ENCODE results near the gene VPS16. TPM values are rescaled to one million over a fixed set of nuclear protein-coding genes. Genes with fewer than 3 reads are reported as not detected.
A peak's percentile ranks its signal among the peaks of the same experiment; 100 is the strongest.
"Not testable (repeated sequence)": the region's sequence is repeated elsewhere in the genome, so short reads cannot be mapped to it uniquely, and the experiment has no call there.

The VPS16 gene
- total RNA-seq, 2 experiments from 2014 or later = 49.7 to 54.9 TPM

- H3K4me3 Mint-ChIP-seq = peak within 1 kb of the TSS; percentile 68
- H3K9me3 Mint-ChIP-seq = no peaks in the 10 kb centered on the region
- H3K27ac Mint-ChIP-seq = peak within 1 kb of the TSS; percentile 43
- peaks cover 4% of the 10 kb centered on the region for H3K36me3 Mint-ChIP-seq (ENCODE audit: low read depth)
- DNase-seq = no peak
- H3K4me1 Mint-ChIP-seq = peaks cover 20% of the 10 kb centered on the region
- CTCF ChIA-PET = interaction anchor here (1.1 kb wide), 1 partner anchor 46 kb away, joined by 3 read pairs; no protein-coding TSS in a partner anchor
- H3K27me3 Mint-ChIP-seq = peaks cover 59% of the 10 kb centered on the region
- POLR2A ChIA-PET = no interaction called here
Measured at GRCh38 chr20:2800521-2801285, 39.8 kb upstream of the VPS16 start, which contains the start of gene CPXM1. CPXM1 (minus strand) TSS chr20:2800627; CDS start chr20:2800572, 55 bp downstream.

- Mint-ChIP-seq H3K36me3 (ENCODE audit: low read depth) (peaks cover 4% of the 10 kb centered on the region), H3K27me3 (peaks cover 64% of the 10 kb centered on the region), H3K27ac (no peak overlapping the region), H3K9me3 (no peaks in the 10 kb centered on the region), H3K4me3 (peak overlapping the region; percentile 47), H3K4me1 (peaks cover 20% of the 10 kb centered on the region)
- DNase-seq = no peak
- POLR2A ChIA-PET = no interaction called here
- CTCF ChIA-PET = interaction anchor here (0.6 to 1.1 kb wide), 2 partner anchors 47 to 116 kb away, joined by 3 read pairs; no protein-coding TSS in a partner anchor
Measured at GRCh38 chr20:2801286-2801728, 39.2 kb upstream of the VPS16 start.

GRCh38 chr20:2804041-2804828 is 36.3 kb upstream of the VPS16 start:
- ChIA-PET POLR2A (no interaction called here), CTCF (interaction anchor here (1.5 kb wide), 1 partner anchor 9 kb away, joined by 4 read pairs; no protein-coding TSS in a partner anchor)
- H3K27me3 Mint-ChIP-seq = peaks cover 70% of the 10 kb centered on the region
- DNase-seq = no peak
- H3K9me3 Mint-ChIP-seq = no peaks in the 10 kb centered on the region
- H3K27ac Mint-ChIP-seq = no peak overlapping the region
- peaks cover 18% of the 10 kb centered on the region for H3K4me1 Mint-ChIP-seq
- no peak overlapping the region for H3K4me3 Mint-ChIP-seq
- peaks cover 4% of the 10 kb centered on the region for H3K36me3 Mint-ChIP-seq (ENCODE audit: low read depth)

- Mint-ChIP-seq H3K36me3 (ENCODE audit: low read depth) (peaks cover 4% of the 10 kb centered on the region), H3K4me3 (no peak overlapping the region), H3K27me3 (peaks cover 62% of the 10 kb centered on the region), H3K9me3 (no peaks in the 10 kb centered on the region), H3K4me1 (peaks cover 11% of the 10 kb centered on the region), H3K27ac (no peak overlapping the region)
- no peak for DNase-seq
- POLR2A ChIA-PET = no interaction called here
- CTCF ChIA-PET = no interaction called here
Measured at GRCh38 chr20:2804852-2805688, 35.5 kb upstream of the VPS16 start.

- no peak for DNase-seq
- H3K27ac Mint-ChIP-seq = no peak overlapping the region
- ChIA-PET POLR2A (no interaction called here), CTCF (no interaction called here)
- H3K27me3 Mint-ChIP-seq = peaks cover 59% of the 10 kb centered on the region
- H3K36me3 Mint-ChIP-seq (ENCODE audit: low read depth) = peaks cover 4% of the 10 kb centered on the region
- H3K9me3 Mint-ChIP-seq = no peaks in the 10 kb centered on the region
- peaks cover 8% of the 10 kb centered on the region for H3K4me1 Mint-ChIP-seq
- H3K4me3 Mint-ChIP-seq = no peak overlapping the region
Measured at GRCh38 chr20:2805689-2806350, 34.7 kb upstream of the VPS16 start.

GRCh38 chr20:2806351-2806701 is 34.2 kb upstream of the VPS16 start:
- no peak overlapping the region for H3K27ac Mint-ChIP-seq
- H3K4me3 Mint-ChIP-seq = no peak overlapping the region
- CTCF ChIA-PET = no interaction called here
- peaks cover 4% of the 10 kb centered on the region for H3K9me3 Mint-ChIP-seq
- H3K36me3 Mint-ChIP-seq (ENCODE audit: low read depth) = peaks cover 3% of the 10 kb centered on the region
- no peak for DNase-seq
- POLR2A ChIA-PET = interaction anchor here (0.7 kb wide), 1 partner anchor 725 kb away, joined by 3 read pairs; no protein-coding TSS in a partner anchor
- peaks cover 59% of the 10 kb centered on the region for H3K27me3 Mint-ChIP-seq
- peaks cover 3% of the 10 kb centered on the region for H3K4me1 Mint-ChIP-seq

- CTCF ChIA-PET = no interaction called here
- DNase-seq = no peak
- Mint-ChIP-seq H3K4me3 (no peak overlapping the region), H3K4me1 (no peaks in the 10 kb centered on the region), H3K36me3 (ENCODE audit: low read depth) (peaks cover 5% of the 10 kb centered on the region), H3K27me3 (peaks cover 61% of the 10 kb centered on the region), H3K27ac (no peak overlapping the region), H3K9me3 (peaks cover 7% of the 10 kb centered on the region)
- POLR2A ChIA-PET = interaction anchor here (0.7 kb wide), 1 partner anchor 725 kb away, joined by 3 read pairs; no protein-coding TSS in a partner anchor
Measured at GRCh38 chr20:2807019-2807418, 33.5 kb upstream of the VPS16 start.

GRCh38 chr20:2807929-2808328 is 32.6 kb upstream of the VPS16 start:
- DNase-seq; H3K4me1 Mint-ChIP-seq; H3K27ac Mint-ChIP-seq; H3K36me3 Mint-ChIP-seq (ENCODE audit: low read depth); H3K4me3 Mint-ChIP-seq; POLR2A ChIA-PET: not testable (repeated sequence)
- peaks cover 11% of the 10 kb centered on the region for H3K9me3 Mint-ChIP-seq
- H3K27me3 Mint-ChIP-seq = peaks cover 60% of the 10 kb centered on the region
- CTCF ChIA-PET = interaction anchor here (0.6 kb wide), 1 partner anchor 232 kb away, joined by 3 read pairs; no protein-coding TSS in a partner anchor

- POLR2A ChIA-PET = no interaction called here
- Mint-ChIP-seq H3K9me3 (peaks cover 11% of the 10 kb centered on the region), H3K4me3 (no peak overlapping the region), H3K4me1 (no peaks in the 10 kb centered on the region), H3K27me3 (peaks cover 58% of the 10 kb centered on the region), H3K36me3 (ENCODE audit: low read depth) (peaks cover 2% of the 10 kb centered on the region), H3K27ac (no peak overlapping the region)
- CTCF ChIA-PET = interaction anchor here (0.6 kb wide), 2 partner anchors 113 to 1191 kb away, joined by 3 read pairs; no protein-coding TSS in a partner anchor
- DNase-seq = no peak
Measured at GRCh38 chr20:2809690-2810089, 30.9 kb upstream of the VPS16 start.

- DNase-seq = no peak
- Mint-ChIP-seq H3K27ac (no peak overlapping the region), H3K36me3 (ENCODE audit: low read depth) (peaks cover 2% of the 10 kb centered on the region), H3K4me3 (no peak overlapping the region), H3K9me3 (peaks cover 11% of the 10 kb centered on the region), H3K4me1 (no peaks in the 10 kb centered on the region), H3K27me3 (peaks cover 45% of the 10 kb centered on the region)
- ChIA-PET CTCF (interaction anchor here (1.5 kb wide), 1 partner anchor 24 kb away, joined by 3 read pairs; no protein-coding TSS in a partner anchor), POLR2A (no interaction called here)
Measured at GRCh38 chr20:2812189-2812588, 28.4 kb upstream of the VPS16 start.

- H3K4me3 Mint-ChIP-seq = no peak overlapping the region
- peaks cover 2% of the 10 kb centered on the region for H3K36me3 Mint-ChIP-seq (ENCODE audit: low read depth)
- ChIA-PET CTCF (no interaction called here), POLR2A (no interaction called here)
- H3K9me3 Mint-ChIP-seq = peaks cover 11% of the 10 kb centered on the region
- peaks cover 46% of the 10 kb centered on the region for H3K27me3 Mint-ChIP-seq
- H3K4me1 Mint-ChIP-seq = no peaks in the 10 kb centered on the region
- DNase-seq = no peak
- no peak overlapping the region for H3K27ac Mint-ChIP-seq
Measured at GRCh38 chr20:2814076-2814475, 26.5 kb upstream of the VPS16 start.

- POLR2A ChIA-PET = no interaction called here
- DNase-seq = no peak
- CTCF ChIA-PET = no interaction called here
- no peaks in the 10 kb centered on the region for H3K4me1 Mint-ChIP-seq
- H3K9me3 Mint-ChIP-seq = peaks cover 11% of the 10 kb centered on the region
- H3K27me3 Mint-ChIP-seq = peaks cover 49% of the 10 kb centered on the region
- H3K27ac Mint-ChIP-seq = no peak within 1 kb of the TSS
- peaks cover 2% of the 10 kb centered on the region for H3K36me3 Mint-ChIP-seq (ENCODE audit: low read depth)
- H3K4me3 Mint-ChIP-seq = no peak within 1 kb of the TSS
Measured at GRCh38 chr20:2814587-2815051, 25.9 kb upstream of the VPS16 start, which contains the start of gene C20orf141. C20orf141 (plus strand) TSS chr20:2814987; CDS start chr20:2815185, 198 bp downstream.
